Kidney (tissue), 14 donors: ENCODE results near the gene OR10K2. TPM values are rescaled to one million over a fixed set of nuclear protein-coding genes. Genes with fewer than 3 reads are reported as not detected.

ENCODE experiments used
- DNase-seq, 5 donors: peaks; one replicate each; pipeline ENCODE4 v3.0.0-alpha.2; 2013 to 2020
- FAIRE-seq: peaks from 2 replicates; lab custom pipeline; 2012; peaks lifted over from hg19 to GRCh38; lab: Jason Lieb, UNC
- H3K27ac ChIP-seq, 2 donors: one replicate each; pipeline ENCODE4 v1.7.0; 2013; ENCODE audit warnings: low read depth in 2 of 2, low read length in 2 of 2, inconsistent platforms in 1 of 2
- H3K27me3 ChIP-seq: one replicate; pipeline ENCODE4 v1.7.1; 2013; ENCODE audit warnings: low read length, inconsistent platforms; ENCODE audit not compliant: control insufficient read depth, insufficient read depth
- H3K36me3 ChIP-seq, 3 donors: one replicate each; pipeline versions ENCODE4 v1.7.0 to v1.7.1; 2013; ENCODE audit warnings: low read length in 3 of 3, control low read depth in 1 of 3, inconsistent platforms in 1 of 3; ENCODE audit not compliant: insufficient read depth in 3 of 3, control insufficient read depth in 2 of 3
- H3K4me1 ChIP-seq, 3 donors: one replicate each; pipeline versions ENCODE4 v1.7.0 to v1.7.1; 2013; ENCODE audit warnings: low read length in 3 of 3, inconsistent platforms in 1 of 3, low read depth in 1 of 3; ENCODE audit not compliant: control insufficient read depth in 2 of 3, insufficient read depth in 2 of 3
- H3K4me3 ChIP-seq, 3 donors: one replicate each; pipeline versions ENCODE4 v1.7.0 to v1.8.1; 2013; ENCODE audit warnings: low read length in 3 of 3, control low read depth in 1 of 3, inconsistent platforms in 1 of 3
- H3K9ac ChIP-seq, 3 donors: one replicate each; pipeline versions ENCODE4 v1.7.0 to v1.7.1; 2013; ENCODE audit warnings: low read length in 3 of 3, control low read depth in 1 of 3, inconsistent platforms in 1 of 3
- H3K9me3 ChIP-seq, 3 donors: one replicate each; pipeline versions ENCODE4 v1.7.0 to v1.7.1; 2013; ENCODE audit warnings: low read length in 3 of 3, control low read depth in 1 of 3, inconsistent platforms in 1 of 3; ENCODE audit not compliant: control insufficient read depth in 2 of 3, insufficient read depth in 1 of 3
- CTCF ChIP-seq: IDR thresholded peaks from 3 replicates; pipeline ENCODE4 v1.5.1; 2012; ENCODE audit warnings: mild to moderate bottlenecking, moderate library complexity, borderline replicate concordance; ENCODE audit not compliant: insufficient read depth; ENCODE audit errors: extremely low read depth
- intact Hi-C: fragments of 100-400 bp; cut with DNase I; formaldehyde crosslinking; loops from one replicate; pipeline ENCODE4 v1.11.1; 2022
- polyA plus RNA-seq: library from polyadenylated mRNA; stranded (reverse); fragments of 350-450 nt; fragmentation: Illumina TruSeq; extraction: RNeasy Lipid Tissue Mini Kit (QIAGEN cat#74804); gene quantifications from one replicate; pipeline ENCODE4 v1.2.3, GENCODE V29; 2014; ENCODE audit warnings: low read depth, low replicate concordance; ENCODE audit not compliant: insufficient read depth
- total RNA-seq: library from RNA; stranded (reverse); fragmentation: NEBNext Ultra II Directional; extraction: Animal tissue kit (Norgen Biotek cat#: 25700); gene quantifications from one replicate; pipeline ENCODE4 v1.2.1, GENCODE V29; 2021
- donor health status: control.
- donor health status: control.
- donor health status: control.
- donor health status: control.
- donor health status: control.
- donor health status: DM: yes; HTN: yes; CAD: no.
- donor health status: Normal renal cell carcinoma (clear cell type).

OR10K2 gene
- total and polyA plus RNA-seq, 2 donors from 2014 or later, result not detected

DNA sequence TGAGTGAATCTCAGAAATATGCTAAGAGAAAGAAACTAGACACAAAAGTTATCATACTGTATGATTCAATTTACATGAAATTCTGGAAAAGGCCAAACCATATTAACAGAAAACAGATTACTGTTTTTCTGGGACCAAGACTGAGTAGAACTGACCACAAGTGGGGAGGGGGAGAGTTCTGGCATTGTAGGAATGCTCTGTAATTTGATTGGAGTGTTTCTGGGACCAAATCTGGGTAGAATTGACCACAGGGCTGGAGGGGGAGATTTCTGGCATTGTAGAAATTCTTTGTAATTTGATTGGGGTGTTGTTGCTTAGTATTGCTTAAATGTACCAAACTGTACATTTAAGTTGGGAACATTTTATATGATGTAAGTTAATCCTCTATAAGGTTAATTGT lies 32.2 kb upstream of the OR10K2 start:
- Histone ChIP-seq H3K36me3 (no peaks in the 10 kb centered on the region), H3K4me3 (no peak overlapping the region), H3K4me1 (no peaks in the 10 kb centered on the region), H3K27ac (no peak overlapping the region), H3K9me3 (no peaks in the 10 kb centered on the region), H3K27me3 (no peaks in the 10 kb centered on the region), H3K9ac (no peak overlapping the region)
- FAIRE-seq (no peak), DNase-seq (no peak)
- TF ChIP-seq CTCF, result no peak
- intact Hi-C loops, result no loop called here

- no peak overlapping the region for H3K4me3 ChIP-seq
- no peaks in the 10 kb centered on the region for H3K27me3 ChIP-seq
- intact Hi-C loops, result no loop called here
- DNase-seq (no peak), FAIRE-seq (no peak)
- no peaks in the 10 kb centered on the region for H3K4me1 ChIP-seq
- H3K27ac ChIP-seq, result no peak overlapping the region
- no peaks in the 10 kb centered on the region for H3K36me3 ChIP-seq
- no peak for TF ChIP-seq CTCF
- H3K9me3 ChIP-seq, result no peaks in the 10 kb centered on the region
- no peak overlapping the region for H3K9ac ChIP-seq
Measured at GRCh38 chr1:158457246-158457645, 31.2 kb upstream of the OR10K2 start.

GRCh38 chr1:158454537-158454936 lies 28.5 kb upstream of the OR10K2 start:
- intact Hi-C loops, result no loop called here
- no peak for DNase-seq
- no peak for FAIRE-seq
- no peak for TF ChIP-seq CTCF
- no peak overlapping the region for H3K9ac ChIP-seq
- no peaks in the 10 kb centered on the region for H3K4me1 ChIP-seq
- no peaks in the 10 kb centered on the region for H3K36me3 ChIP-seq
- no peak overlapping the region for H3K27ac ChIP-seq
- no peaks in the 10 kb centered on the region for H3K27me3 ChIP-seq
- no peak overlapping the region for H3K4me3 ChIP-seq
- no peaks in the 10 kb centered on the region for H3K9me3 ChIP-seq

- Histone ChIP-seq H3K4me3 (no peak overlapping the region), H3K36me3 (no peaks in the 10 kb centered on the region), H3K9me3 (no peaks in the 10 kb centered on the region), H3K27ac (no peak overlapping the region), H3K9ac (no peak overlapping the region), H3K4me1 (no peaks in the 10 kb centered on the region), H3K27me3 (no peaks in the 10 kb centered on the region)
- FAIRE-seq (no peak), DNase-seq (no peak)
- no peak for TF ChIP-seq CTCF
- intact Hi-C loops, result no loop called here
Measured at GRCh38 chr1:158445376-158445775, 19.3 kb upstream of the OR10K2 start.
